ENCODE measurements around the gene CDK11B. TPM values are rescaled to one million over a fixed set of nuclear protein-coding genes. Genes with fewer than 3 reads are reported as not detected.
A peak's percentile ranks its signal among the peaks of the same experiment; 100 is the strongest.

The CDK11B gene
- total RNA-seq, 1 donor from 2014 or later: 24.8 TPM

DNA sequence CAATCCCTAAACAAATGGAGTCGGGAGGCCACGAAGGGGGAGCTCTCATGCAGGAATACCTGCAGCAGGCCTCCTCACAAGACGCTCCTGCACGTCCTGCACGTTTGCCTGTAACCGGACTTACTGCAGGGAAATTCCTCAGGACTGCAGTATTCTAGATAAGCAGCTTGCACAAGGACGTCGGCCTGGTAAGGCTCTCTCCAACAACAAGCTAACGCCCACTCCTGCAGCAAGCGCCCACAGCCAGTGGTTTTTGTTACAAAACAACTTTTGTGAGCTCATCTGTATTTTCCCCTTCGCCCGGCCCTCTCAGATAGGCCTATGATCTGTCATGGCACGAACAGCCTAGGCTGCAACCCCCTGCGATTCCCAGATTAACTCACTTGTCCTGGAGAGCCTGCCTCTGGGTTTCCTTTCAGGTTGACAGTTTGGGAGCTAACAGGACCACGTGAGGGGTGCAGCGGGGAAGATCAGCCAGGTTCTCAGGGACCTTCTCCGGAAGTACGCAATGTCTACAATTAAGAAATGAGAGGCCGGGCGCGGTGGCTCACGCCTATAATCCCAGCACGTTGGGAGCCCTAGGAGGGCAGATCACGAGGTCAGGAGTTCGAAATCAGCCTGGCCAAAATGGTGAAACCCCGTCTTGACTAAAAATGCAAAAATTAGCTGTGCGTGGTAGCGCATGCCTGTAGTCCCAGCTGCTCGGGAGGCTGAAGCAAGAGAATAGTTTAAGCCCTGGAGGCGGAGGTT is 44.4 kb downstream of the CDK11B start:
- peaks cover 31% of the 10 kb centered on the region for H3K4me1 ChIP-seq
- intact Hi-C loops (cut with DNase I): no loop called here
- H3K27ac ChIP-seq: peak overlapping the region; percentile 97
- no peaks in the 10 kb centered on the region for H3K27me3 ChIP-seq
- peak overlapping the region; percentile 77 for H3K4me3 ChIP-seq
- DNase-seq (peak; percentile 81), ATAC-seq (peak; percentile 3)
- no peaks in the 10 kb centered on the region for H3K9me3 ChIP-seq
- TF ChIP-seq, protein P1, sequence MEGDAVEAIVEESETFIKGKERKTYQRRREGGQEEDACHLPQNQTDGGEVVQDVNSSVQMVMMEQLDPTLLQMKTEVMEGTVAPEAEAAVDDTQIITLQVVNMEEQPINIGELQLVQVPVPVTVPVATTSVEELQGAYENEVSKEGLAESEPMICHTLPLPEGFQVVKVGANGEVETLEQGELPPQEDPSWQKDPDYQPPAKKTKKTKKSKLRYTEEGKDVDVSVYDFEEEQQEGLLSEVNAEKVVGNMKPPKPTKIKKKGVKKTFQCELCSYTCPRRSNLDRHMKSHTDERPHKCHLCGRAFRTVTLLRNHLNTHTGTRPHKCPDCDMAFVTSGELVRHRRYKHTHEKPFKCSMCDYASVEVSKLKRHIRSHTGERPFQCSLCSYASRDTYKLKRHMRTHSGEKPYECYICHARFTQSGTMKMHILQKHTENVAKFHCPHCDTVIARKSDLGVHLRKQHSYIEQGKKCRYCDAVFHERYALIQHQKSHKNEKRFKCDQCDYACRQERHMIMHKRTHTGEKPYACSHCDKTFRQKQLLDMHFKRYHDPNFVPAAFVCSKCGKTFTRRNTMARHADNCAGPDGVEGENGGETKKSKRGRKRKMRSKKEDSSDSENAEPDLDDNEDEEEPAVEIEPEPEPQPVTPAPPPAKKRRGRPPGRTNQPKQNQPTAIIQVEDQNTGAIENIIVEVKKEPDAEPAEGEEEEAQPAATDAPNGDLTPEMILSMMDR (IDR thresholded peaks at IDR 0.05): no peak
- H3K36me3 ChIP-seq: peaks cover 15% of the 10 kb centered on the region

- intact Hi-C loops (cut with DNase I): no loop called here
- Histone ChIP-seq H3K27ac (peak overlapping the region; percentile 97), H3K27me3 (no peaks in the 10 kb centered on the region), H3K4me3 (peak overlapping the region; percentile 77), H3K9me3 (no peaks in the 10 kb centered on the region), H3K36me3 (peaks cover 14% of the 10 kb centered on the region), H3K4me1 (peaks cover 31% of the 10 kb centered on the region)
- ATAC-seq (no peak), DNase-seq (no peak)
- TF ChIP-seq, protein P1 (IDR thresholded peaks at IDR 0.05): no peak
Observed at GRCh38 chr1:1613509-1614082, 45.2 kb downstream of the CDK11B start.

GRCh38 chr1:1612104-1612400 is 46.8 kb downstream of the CDK11B start:
- H3K4me1 ChIP-seq: peaks cover 28% of the 10 kb centered on the region
- intact Hi-C loops (cut with DNase I): no loop called here
- ATAC-seq: peak; percentile 3
- DNase-seq: no peak
- TF ChIP-seq, protein P1 (IDR thresholded peaks at IDR 0.05): no peak
- no peaks in the 10 kb centered on the region for H3K36me3 ChIP-seq
- H3K4me3 ChIP-seq: no peak overlapping the region
- peak overlapping the region; percentile 78 for H3K27ac ChIP-seq
- no peaks in the 10 kb centered on the region for H3K27me3 ChIP-seq
- no peaks in the 10 kb centered on the region for H3K9me3 ChIP-seq

- H3K4me1 ChIP-seq: peaks cover 21% of the 10 kb centered on the region
- no peak for DNase-seq
Observed at GRCh38 chr1:1610796-1611195, 48.0 kb downstream of the CDK11B start.

GRCh38 chr1:1609822-1610485 is 48.9 kb downstream of the CDK11B start:
- peak overlapping the region; percentile 78 for H3K27ac ChIP-seq
- H3K9me3 ChIP-seq: no peaks in the 10 kb centered on the region
- no peaks in the 10 kb centered on the region for H3K36me3 ChIP-seq
- DNase-seq (no peak), ATAC-seq (no peak)
- TF ChIP-seq, protein P1 (IDR thresholded peaks at IDR 0.05): no peak
- intact Hi-C loops (cut with DNase I): no loop called here
- H3K4me3 ChIP-seq: no peak overlapping the region
- H3K27me3 ChIP-seq: no peaks in the 10 kb centered on the region
- peaks cover 21% of the 10 kb centered on the region for H3K4me1 ChIP-seq

More at GRCh38 chr1:1610796-1611195, 48.0 kb downstream of the CDK11B start:
- no peak for ATAC-seq
- no peaks in the 10 kb centered on the region for H3K9me3 ChIP-seq
- H3K27ac ChIP-seq: peak overlapping the region; percentile 78
- no peaks in the 10 kb centered on the region for H3K36me3 ChIP-seq
- TF ChIP-seq, protein P1 (IDR thresholded peaks at IDR 0.05): no peak
- H3K27me3 ChIP-seq: no peaks in the 10 kb centered on the region
- no peak overlapping the region for H3K4me3 ChIP-seq
- intact Hi-C loops (cut with DNase I): no loop called here
